Medulla oblongata (tissue), 1 donor: ENCODE data around the gene DNAI2.
"Not testable (repeated sequence)": the region's sequence is repeated elsewhere in the genome, so short reads cannot be mapped to it uniquely, and the experiment has no call there.

Experiments used
- DNase-seq: peaks from one replicate; pipeline ENCODE4 v3.0.0-alpha.2; 2015; ENCODE audit errors: extremely low spot score

The DNAI2 gene

DNA sequence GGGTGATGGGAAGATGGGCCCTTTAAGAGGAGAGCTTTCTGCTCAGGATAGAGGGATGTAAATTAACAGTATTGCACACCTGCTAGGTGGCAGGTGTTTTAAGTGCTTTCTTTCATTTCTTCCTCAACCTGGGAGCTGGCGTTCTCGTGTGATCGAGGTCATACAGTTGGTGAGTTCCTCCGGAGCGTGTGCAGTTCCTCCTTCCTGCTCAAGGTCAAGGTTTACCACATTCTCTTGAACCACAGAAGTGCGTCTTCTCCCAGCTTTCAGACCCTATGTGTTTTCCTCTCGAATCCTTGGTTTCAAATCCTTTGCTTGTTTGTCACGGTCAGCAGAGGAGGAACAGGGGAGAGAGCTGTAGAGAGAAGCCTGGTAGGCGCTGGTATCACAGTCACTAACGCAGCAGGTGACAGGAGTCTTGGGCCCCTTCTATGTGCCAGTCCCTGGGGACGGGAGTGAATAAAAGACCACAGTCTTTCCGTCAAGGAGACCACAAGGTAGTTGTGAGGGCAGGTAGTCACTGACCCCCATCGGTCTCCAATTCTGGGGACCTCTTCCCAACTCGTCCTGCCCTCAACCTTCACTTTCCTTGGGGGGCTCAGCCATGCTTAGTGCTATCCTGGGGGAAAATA is 791 bp downstream of the DNAI2 start:
- DNase-seq = no peak

DNA sequence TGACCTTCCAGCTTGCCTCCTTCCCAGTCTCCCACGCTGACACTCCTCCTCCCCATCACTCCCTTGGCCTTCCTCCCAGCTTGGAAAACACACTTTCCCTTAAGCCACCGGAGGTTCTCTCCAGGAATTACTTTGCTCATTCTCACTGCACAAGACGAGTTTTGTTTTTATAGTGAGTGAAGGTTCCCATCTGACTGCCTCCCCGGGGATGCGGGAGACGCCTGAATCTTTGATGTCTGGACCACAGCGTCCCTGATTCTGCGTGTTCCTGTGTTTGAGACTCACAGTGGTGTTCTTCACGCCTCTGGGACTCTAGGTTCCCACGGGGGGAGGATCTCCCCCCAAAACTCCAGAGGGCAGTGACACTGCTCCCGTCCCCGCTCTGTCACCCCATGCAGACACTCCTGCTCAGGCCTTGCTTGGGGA is 2.0 kb downstream of the DNAI2 start:
- DNase-seq = peak; percentile 86

DNA sequence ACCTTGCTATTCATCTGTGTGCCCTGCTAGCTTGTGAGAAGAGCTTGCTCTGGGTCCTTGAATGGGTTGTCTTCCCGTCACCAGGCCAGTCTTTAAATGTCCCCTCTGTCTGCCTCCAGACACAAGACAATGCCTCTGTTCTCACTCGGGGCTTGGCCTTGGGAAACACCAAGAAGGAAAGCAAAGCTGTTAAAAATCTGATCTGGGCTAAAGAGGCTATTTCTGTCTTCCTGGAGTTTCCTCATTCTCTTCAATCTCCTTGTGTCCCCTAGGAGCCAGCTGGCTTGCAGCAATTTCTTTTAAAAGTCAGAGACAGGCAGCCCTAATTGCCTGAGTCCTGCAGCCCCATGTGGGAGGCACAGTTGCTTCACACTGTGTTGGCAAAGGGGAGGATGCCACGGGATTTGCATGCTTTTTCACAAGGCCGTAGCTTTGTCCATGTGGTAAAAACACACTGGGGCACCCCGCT is 2.5 kb downstream of the DNAI2 start:
- peak; percentile 86 for DNase-seq

DNA sequence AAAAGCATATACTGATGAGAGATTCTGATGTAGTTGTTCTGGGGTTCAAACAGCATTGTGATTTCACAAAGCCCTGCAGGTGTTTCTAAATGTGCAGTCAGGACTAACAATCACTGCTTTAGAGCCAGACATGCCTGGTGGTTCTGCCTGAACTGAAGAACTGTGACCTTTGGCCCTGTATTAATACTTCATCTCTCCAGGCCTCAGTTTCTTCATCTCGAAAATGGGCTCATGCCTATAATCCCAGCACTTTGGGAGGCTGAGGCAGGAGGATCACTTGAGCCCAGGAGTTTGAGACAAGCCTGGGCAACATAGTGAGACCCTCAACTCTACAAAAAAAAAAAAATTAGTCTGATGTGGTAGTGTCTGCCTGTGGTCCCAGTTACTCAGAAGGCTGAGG is 3.9 kb downstream of the DNAI2 start:
- DNase-seq = no peak

DNA sequence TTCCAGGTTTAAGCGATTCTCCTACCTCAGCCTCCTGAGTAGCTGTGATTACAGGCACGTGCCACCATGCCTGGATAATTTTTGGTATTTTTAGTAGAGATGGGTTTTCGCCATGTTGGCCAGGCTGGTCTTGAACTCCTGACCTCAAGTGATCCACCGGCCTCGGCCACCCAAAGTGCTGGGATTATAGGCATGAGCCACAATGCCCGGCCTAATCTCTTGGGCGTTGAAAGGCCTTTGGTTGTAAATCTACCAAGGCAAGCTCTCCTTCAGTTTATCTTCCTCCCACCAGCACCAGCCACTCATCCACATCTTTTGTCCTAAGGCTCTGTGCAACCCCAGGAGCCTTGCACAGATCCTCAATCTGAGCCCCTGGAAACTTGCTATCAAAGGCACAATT is 5.6 kb downstream of the DNAI2 start:
- not testable (repeated sequence) for DNase-seq

DNA sequence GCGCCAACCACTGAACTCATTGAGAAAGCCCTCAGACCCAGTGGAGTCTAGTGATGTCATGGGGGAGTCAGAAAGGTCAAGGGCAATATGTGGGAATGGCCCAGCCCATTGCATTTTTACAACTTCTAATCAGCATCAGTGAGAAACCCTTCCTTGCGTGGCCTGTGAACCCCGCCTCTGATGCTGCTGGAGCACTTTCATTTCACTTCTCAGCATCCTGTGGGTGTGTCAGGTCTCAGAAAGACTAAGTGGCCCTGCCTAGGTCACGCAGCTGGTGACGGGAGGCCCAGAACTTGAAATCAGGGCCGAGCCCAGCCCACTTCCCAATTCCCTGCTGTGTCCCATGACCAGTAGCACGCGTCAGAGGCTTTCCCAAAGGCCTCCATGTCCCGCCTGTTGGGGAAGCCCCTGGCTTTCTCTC is 6.1 kb downstream of the DNAI2 start:
- DNase-seq = no peak

DNA sequence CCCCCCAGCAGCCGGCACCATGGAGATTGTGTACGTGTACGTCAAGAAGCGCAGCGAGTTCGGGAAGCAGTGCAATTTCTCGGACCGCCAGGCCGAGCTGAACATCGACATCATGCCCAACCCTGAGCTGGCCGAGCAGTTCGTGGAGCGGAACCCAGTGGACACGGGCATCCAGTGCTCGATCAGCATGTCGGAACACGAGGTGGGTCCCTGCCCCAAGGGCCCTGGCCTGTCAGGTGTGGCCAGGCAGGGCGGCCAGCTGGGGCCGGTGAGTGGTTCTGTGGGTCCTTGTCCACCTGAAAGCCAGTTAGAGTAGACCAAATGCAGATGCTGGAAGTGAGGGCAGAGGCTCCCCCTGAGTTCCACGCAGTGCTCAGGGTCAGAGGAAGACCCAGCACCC is 7.8 kb downstream of the DNAI2 start:
- no peak for DNase-seq

DNA sequence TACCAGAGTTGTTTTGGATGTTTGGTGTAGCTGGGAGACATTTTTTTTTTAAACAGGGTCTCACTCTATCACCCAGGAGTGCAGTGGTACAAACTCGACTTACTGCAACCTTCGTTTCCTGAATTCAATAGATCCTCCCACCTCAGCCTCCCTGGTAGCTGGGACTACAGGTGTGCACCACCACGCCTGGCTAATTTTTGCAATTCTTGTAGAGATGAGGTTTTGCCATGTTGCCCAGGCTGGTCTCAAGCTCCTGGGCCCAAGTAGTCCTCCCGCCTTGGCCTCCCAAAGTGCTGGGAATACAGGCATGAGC is 8.2 kb downstream of the DNAI2 start:
- DNase-seq = not testable (repeated sequence)

DNA sequence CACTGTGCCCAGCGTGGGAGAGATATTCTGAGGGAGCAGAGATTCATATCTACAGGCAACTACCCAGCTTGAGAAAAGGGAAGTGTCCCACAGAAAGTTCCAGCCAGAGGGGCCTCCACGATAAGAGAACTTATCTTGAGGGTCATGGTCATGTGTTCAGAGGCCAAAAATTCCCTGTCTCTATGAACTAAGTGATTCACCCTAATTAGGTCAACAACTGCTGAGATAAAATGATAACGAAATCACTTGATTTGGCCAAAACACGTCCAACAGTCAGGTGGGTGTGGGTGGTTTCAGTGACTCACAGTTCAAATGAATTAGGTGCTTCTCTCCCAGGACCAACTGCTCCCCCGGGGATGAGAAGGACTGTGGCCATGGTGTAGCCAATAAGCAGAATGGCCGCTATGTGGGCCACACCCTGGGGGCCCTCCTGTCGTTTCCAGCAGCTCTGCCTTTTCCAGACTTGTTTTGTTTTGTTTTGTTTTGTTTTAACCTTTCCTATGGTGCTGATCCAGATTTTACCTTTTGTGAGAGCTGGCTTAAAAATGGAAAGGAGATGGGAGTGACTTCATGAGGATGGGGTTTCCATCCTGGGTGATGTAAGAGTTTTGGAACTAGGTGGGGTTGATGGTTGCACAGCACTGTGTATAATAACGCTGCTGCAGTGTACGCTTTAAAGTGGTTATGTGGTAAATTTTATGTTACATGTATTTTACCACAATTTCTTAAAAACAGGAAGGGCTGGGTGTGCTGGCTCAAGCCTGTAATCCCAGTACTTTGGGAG is 8.7 kb downstream of the DNAI2 start:
- no peak for DNase-seq

DNA sequence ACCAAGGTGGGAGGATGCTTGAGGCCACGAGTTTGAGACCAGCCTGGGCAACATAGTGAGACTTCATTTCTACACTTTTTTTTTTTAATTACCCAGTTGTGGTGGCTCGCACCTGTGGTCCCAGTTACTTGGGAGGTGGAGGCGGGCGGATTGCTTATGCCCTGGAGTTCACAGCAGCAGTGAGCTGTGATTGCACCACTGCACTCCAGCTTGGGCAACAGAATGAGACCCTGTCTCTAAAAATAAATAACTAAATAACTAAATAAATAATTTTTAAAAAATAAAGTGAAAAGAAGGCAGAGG is 9.3 kb downstream of the DNAI2 start:
- no peak for DNase-seq

DNA sequence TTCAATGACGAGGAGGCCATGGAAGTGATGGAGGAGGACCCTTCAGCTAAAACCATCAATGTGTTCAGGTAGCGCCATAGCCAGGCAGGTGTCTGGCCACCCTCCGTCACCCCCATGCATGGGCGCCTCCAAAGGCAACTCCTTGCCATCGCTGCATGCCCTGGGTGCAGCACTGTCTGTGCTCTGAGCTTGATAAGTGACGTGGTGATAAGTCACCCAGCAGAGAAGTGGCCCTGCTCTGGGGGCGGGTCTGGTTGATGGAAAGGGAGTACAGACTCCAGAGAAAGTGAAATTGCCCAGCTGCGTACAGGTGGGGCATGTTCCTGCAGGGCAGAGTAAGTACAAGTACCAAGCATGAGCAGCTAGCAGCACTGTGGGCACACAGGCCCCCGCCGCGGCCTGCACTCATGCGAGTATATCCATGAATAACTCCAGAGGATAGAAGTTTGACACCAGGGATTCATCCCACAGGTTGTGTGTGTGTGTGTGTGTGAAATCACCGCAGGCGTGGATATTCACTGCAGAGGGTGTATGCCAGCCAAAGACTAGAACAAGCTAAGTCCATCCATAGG is 13.1 kb downstream of the DNAI2 start:
- no peak for DNase-seq

DNA sequence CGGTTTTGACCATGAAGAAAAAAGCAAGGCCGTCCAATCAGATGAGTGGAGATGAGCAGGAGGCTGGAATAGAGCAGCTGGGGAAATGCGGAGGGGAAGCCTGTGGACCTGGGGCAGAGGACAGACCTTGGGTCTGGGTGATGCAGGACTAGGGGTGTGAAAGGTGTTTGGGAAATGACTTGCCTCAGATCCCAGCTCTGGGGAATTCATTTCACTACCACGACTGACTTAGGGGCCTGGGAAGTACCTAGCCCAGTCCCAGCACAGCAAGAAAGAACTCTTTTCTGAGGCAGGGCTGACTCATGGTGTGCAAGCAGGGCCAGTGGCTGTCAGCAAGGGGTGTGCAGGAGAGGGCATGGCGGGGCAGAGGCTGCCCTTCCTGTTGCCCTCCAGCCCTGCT is 14.8 kb downstream of the DNAI2 start:
- DNase-seq = no peak

DNA sequence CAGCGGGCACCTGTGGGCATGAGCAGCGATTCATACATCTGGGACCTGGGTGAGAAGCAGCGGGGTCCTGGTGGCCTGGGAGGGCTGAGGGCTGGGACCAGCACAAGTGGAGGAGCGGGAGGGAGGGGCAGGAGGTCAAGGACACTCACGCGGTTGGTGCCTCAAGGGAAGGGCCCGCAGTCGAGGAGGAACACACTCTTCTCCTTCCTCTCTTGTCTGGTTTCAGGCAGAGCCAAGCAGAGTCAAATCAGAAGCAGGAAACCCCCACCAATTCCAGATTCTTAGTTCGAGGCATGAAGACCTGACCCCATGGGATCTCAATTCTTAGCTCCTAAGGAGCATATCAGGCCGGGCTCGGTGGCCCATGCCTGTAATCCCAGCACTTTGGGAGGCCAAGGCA is 15.7 kb downstream of the DNAI2 start:
- DNase-seq = peak; percentile 43

DNA sequence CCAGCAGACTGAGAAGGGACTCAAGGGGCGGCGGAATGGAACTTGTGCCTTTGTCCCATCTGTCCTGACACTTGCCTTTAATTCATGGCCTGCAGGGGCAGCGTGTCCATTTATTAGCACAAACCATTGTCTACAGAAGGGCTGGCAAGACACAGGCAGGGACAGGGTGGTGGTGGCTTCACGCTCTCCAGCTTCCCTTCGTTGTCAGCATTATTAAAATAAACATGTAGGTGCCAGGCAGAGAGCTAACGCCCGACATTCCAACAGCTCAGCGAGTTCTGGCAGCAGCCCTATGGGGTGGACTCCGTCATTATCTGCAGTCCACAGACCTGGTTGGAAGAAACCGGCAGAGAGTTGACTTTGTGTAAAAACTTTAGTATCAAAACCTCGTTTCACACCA is 16.3 kb downstream of the DNAI2 start:
- peak; percentile 23 for DNase-seq

DNA sequence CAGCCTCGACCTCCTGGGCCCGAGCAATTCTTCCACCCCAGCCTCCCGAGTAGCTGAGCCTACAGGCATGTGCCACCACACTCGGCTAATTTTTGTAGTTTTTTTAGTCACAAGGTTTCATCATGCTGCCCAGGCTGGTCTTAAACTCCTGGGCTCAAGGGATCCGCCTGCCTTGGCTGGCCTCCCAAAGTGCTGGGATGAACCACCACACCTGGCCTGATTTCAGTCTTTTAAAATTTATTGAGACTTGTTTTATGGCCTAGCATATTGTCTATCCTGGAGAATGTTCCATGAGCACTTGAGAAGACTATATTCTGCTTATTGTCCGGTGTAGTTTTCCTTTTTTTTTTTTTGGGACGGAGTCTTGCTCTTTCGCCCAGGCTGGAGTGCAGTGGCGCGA is 18.5 kb downstream of the DNAI2 start:
- DNase-seq = no peak

DNA sequence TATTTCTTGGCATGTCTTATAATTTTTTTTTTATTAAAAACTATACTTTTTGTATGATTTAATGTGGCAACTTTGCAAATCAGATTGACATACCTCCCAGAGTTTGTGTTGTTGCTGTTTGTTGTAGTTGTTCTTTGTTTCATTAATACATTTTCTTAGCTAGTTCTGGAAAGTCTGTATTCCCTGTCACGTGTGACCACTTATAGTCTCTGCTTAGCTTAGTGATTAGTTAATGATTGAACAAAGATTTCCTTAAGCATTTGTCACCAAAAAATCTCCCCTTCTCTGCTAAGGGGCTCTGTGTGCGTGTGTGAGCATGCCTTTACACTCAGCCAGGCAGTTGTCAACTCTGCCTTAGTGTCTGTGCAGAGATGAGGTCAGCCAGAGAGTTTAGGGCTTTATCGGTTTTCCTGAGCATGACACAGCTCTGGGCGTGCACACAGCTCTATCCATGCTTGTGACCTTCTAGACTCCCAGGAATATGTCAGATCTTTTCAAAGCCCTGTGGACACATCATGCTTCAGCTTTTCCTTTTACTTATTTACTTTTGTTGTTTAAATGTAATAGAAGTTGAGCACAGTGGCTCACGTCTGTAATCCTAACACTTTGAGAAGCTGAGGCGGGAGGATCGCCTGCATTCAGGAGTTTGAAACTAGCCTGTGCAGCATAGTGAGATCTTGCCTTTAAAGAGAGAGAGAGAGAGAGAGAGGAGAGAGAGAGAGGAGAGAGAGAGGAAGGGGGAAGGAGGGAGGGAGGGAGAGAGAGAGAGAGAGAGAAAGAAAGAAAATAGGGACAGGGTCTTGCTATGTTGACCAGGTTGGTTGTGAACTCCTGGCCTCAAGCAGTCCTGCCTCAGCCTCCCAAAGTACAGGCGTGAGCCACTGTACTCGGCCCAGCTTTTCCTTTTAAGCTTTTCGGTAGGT is 21.9 kb downstream of the DNAI2 start:
- peak; percentile 17 for DNase-seq

DNA sequence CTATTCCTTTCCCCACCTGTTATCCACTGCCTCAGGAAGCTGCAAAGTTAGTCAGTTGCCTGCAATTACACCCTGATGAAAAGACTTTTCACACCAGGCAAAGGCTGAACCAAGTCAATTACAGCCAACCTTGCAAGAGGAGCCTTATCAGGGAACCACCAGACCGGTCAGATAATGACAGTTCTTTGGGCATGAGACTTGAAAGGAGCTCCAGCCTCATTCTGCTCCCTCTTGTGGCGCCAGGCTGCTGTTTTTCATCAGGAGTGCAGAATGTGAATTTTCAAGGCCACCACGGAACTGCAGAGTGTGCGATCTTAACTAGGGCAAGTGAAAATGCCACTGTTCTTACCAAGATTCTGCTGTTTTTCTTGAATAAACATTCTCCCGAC is 22.5 kb downstream of the DNAI2 start:
- DNase-seq = peak; percentile 92

DNA sequence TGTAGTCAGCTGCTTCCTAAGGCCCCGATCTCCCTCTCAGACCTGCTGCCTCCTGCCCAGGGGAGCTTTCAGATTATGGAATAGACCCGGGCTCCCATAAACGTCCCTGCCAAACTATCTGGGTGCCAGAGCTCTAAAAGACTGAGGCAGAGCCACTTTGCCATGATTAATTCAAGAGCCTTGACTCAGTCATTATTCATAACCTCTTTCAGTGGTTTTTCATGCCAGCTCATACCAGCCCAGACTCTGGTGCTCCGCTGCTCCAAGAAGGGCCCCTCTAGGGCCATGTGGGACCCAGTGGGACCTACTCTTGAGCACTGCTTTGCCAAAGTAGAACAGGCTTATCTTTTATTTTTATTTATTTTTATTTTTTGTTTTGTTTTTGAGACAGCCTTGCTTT is 23.9 kb downstream of the DNAI2 start:
- no peak for DNase-seq

DNA sequence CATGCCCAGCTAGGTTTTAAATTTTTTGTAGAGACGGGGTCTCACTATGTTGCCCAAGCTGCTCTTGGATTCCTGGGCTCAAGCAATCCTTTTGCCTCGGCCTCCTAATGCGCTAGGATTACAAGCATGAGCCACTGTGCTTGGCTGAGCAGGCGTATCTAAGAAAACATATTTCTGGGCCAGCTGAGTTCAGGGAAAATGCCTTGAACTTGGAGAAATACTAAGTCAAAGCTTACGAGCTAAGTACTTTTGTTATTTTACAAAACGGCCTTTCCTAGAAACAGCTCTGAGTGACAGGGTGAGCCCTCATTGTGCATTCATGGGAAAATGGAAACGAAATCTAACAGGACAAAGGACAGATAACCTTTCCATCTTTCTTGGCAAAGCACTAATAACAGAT is 24.7 kb downstream of the DNAI2 start:
- DNase-seq = no peak

DNA sequence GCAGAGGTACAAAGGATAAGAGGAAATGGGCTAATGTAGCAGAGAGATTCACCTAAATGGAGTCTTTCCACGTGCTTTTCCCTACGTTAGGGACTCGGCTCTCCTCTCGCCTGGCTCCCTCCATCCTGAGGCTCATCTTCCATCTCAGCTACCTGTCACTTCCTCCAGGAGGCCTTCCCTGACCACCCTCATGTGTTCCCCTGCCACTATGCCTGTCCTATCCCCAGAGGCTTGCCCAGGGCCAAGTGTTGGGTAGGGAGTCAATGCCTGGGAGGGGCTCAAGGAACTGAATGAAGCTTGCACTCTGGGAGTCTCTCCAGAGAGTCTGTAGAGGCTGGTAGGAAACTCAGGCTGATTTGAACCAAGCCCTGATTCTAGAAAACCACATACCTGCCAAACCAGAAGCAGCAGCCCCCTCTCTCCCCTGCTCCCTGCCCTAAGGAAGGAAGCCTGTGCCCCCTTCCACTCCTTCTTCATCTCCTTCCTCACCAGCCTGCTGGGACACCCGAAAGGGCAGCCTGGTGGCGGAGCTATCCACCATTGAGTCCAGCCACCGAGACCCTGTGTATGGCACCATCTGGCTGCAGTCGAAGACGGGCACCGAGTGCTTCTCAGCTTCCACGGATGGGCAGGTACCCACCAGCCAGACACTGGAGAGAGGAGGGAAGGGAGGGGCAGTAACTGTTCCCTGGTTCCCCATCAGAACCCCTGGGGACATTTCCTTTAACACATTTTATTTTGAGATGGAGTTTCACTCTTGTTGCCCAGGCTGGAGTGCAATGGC is 25.4 kb downstream of the DNAI2 start:
- no peak for DNase-seq

DNA sequence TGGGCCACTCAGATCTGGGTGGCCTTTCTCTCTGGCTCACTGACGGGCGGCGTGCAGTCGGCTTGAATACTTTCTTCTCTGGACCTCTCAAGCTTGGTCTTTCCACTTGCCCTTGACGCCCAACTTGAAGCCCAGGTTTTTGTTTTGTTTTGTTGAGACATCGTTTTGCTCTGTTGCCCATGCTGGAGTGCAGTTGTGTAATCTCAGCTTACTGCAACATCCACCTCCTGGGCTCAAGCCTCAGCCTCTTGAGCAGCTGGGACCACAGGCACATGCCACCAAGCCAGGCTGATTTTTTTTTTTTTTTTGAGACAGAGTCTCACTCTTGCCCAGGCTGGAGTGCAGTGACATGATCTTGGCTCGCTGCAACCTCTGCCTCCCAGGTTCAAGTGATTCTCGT is 29.3 kb downstream of the DNAI2 start:
- DNase-seq = no peak

DNA sequence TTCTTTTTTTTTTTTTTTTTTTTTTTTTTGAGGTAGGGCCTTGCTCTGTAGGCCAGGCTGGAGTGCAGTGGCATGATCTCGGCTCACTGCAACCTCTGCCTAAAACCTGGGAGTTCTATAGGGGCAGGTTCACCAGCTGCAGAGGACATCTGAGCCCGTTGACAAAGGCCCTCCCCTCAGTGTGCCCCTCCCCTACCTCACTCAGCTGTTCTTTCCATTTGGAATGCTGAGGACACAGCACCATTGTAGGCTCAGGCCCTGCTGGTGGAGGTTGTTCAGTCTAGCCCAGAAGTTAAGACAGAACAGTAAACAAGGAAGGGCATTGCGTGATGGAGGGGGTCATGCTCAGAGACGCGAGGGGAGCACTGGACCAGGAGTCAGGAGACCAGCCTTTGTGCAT is 30.1 kb downstream of the DNAI2 start:
- DNase-seq = no peak
